Sigmoid colon (tissue), 4 donors: ENCODE data around the gene GLIPR1L2.

Experiments
- EP300 ChIP-seq, 4 donors: sonication (generic); formaldehyde crosslinking; IDR thresholded peaks; one replicate each; pipeline ENCODE4 v1.6.1; 2017; ENCODE audit warnings: antibody characterized with exemption in 4 of 4
- POLR2A ChIP-seq, 2 donors: fragments of 450-650 bp; IDR thresholded peaks; one replicate each; pipeline ENCODE4 v1.6.1; 2016; ENCODE audit warnings: antibody characterized with exemption in 2 of 2, mild to moderate bottlenecking in 2 of 2, moderate library complexity in 2 of 2
- POLR2AphosphoS5 ChIP-seq, 4 donors: sonication (generic); formaldehyde crosslinking; IDR thresholded peaks; one replicate each; pipeline ENCODE4 v1.6.1; 2017; ENCODE audit warnings: antibody characterized with exemption in 4 of 4
- TF ChIP-seq, protein P1 (sequence below), 4 experiments: fragments of 450-650 bp in 3 of 4; fragments of 200-600 bp in 1 of 4; IDR thresholded peaks; one replicate each; pipeline ENCODE4 v1.5.1; 2016 to 2019; ENCODE audit warnings: antibody characterized with exemption in 4 of 4, mild to moderate bottlenecking in 3 of 4, moderate library complexity in 2 of 4

DNA sequence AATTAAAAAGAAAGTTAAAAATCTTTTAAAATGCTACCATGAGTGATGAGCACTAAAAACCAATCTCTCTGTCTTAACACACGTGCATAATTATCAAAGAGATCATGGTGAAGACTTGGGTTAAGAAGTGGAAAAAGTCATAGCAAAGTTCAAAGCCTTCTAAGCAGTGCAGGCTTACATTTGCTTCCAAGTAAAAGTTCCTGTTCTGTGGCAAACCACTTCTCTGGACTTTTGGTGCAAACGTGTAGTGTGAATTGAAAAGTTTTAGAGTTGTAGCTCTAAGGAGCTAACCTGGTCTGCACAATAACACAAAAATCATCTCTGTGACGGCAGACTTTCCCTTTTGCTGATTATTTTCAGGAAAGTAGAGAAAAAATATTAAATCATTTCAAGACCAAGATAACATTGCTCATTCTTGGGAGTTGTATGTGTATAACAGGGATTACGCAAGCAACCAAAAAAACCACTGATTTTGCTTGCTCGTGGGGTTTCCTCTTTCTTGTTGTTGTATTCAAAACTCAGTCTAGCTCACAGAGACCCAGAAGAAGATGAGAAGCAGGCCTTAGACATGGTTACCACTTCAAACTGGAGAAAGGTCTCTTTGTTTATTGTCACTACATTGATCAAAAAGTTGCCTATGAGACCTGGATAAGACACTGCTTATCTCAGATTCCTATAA is 87.4 kb downstream of the GLIPR1L2 start:
- TF ChIP-seq, protein P1, sequence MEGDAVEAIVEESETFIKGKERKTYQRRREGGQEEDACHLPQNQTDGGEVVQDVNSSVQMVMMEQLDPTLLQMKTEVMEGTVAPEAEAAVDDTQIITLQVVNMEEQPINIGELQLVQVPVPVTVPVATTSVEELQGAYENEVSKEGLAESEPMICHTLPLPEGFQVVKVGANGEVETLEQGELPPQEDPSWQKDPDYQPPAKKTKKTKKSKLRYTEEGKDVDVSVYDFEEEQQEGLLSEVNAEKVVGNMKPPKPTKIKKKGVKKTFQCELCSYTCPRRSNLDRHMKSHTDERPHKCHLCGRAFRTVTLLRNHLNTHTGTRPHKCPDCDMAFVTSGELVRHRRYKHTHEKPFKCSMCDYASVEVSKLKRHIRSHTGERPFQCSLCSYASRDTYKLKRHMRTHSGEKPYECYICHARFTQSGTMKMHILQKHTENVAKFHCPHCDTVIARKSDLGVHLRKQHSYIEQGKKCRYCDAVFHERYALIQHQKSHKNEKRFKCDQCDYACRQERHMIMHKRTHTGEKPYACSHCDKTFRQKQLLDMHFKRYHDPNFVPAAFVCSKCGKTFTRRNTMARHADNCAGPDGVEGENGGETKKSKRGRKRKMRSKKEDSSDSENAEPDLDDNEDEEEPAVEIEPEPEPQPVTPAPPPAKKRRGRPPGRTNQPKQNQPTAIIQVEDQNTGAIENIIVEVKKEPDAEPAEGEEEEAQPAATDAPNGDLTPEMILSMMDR (IDR thresholded peaks at IDR 0.05) = no peak
- TF ChIP-seq EP300 (IDR thresholded peaks at IDR 0.05) (no peak), POLR2AphosphoS5 (IDR thresholded peaks at IDR 0.05) (no peak), POLR2A (IDR thresholded peaks at IDR 0.05) (no peak)
